Measurements from ENCODE around the gene CCDC120.

The CCDC120 gene

DNA sequence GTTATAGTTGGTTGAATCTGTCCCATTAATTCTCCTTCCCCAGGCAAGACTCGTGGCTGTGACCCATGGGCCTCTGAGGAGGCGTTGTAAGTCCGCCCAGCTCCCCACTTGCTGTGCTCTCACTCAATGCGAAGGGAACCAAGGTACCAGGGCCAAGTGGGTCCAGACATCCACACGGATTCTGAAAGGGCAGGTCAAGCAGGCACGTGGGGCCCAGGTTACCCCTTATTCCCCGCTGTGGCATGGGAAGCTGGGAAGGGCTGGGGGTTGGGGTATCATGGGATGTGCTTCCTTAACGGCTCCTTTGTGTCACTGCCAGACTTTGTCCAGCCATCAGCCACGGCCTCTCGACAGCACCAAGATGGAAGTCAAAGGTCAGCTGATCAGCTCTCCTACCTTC is 3.1 kb downstream of the CCDC120 start:
- no peak for DNase-seq

DNA sequence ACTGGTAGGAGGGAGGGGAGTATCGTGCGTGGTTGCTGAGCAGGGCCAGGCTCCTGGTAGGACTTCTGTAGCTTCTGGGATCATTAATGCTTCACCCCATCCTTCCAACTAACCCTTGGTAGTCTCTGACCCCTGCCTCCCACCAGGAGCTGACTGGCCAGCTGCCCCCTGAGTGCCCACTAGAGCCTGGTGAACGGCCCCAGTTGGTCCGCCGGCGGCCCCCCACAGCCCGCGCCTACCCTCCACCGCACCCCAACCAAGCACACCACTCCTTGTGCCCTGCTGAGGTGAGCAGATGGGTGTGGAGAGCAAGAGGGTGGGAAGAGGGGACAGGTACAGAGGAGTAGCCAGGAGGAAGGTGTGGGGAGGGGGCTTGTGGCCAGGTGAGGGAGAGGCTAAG is 4.9 kb downstream of the CCDC120 start:
- DNase-seq: no peak

DNA sequence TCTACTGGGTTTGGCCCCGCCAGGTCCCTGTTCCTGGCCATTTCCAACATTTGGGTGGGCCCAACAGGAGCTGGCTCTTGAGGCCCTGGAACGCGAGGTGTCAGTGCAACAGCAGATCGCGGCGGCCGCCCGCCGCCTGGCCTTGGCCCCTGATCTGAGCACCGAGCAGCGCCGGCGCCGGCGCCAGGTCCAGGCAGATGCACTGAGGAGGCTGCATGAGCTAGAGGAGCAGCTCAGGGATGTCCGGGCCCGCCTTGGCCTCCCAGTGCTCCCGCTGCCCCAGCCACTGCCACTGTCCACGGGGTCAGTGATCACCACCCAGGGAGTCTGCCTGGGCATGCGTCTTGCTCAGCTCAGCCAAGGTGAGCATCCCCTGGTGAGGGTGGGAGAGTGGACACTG is 5.5 kb downstream of the CCDC120 start:
- no peak for DNase-seq

GRCh38 chrX:49064735-49065134 is 5.9 kb downstream of the CCDC120 start:
- no peak for DNase-seq

DNA sequence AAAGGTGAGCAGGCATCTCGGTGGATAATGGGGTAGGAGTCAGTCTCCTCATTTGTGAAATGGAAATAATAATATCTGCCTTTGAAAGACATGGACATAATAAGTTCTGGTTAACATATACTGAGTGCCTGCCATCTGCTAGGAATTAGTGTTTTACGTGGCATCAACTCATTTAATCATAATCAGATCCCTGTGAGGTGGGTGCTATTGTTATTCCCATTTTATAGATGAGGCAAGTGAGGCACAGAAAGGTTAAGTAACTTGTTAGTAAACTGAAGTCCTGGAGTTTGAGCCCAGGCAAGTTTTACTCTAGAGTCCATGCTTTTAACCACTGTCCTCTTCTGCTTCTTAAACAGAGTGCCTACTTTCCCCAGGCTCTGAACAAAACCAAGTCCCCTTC is 7.5 kb downstream of the CCDC120 start:
- DNase-seq: no peak

GRCh38 chrX:49066690-49067089 is 7.9 kb downstream of the CCDC120 start:
- no peak for DNase-seq

- no peak for DNase-seq
These were observed 8.7 kb downstream of the CCDC120 start for GRCh38 chrX:49067285-49068120.

DNA sequence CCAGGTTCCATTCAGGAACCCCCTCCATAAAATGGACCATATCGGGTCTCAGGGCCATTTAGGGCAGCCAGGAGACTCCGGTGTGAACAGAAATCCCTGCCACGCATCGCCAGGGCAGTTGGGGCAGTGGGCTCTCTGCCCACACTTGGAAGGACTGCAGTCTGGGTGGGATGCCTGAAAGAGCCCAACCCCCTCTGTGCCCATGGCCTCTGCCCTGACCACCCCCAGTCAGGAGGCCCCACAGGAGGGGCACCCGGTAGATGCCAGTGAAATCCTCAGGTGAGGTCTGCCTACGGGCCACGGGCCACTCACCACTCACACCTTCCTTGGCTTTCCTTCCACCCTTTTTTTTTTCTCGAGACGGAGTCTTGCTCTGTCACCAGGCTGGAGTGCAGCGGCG is 10.2 kb downstream of the CCDC120 start:
- DNase-seq: no peak

DNA sequence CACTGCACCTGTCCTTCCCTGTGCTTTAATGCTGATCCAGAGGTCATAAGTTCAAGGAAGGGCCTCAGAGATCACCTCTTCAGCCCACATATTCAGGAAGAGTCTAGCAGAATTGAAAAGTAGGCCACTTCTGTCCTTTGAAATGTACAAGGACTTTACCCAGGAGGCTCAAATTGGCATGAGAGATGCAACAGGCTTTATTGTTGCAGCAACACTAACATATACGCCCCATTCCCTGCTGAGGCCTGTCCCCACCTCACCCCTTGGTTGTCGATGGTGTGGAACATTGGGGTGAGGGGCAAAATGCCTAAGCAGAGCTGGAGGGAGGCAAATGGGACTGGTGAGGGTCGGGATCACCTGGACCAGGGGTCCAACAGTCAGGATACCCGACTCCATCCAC is 12.2 kb downstream of the CCDC120 start:
- DNase-seq: no peak

- DNase-seq: no peak
These were observed 13.3 kb downstream of the CCDC120 start for GRCh38 chrX:49071877-49072711.

DNA sequence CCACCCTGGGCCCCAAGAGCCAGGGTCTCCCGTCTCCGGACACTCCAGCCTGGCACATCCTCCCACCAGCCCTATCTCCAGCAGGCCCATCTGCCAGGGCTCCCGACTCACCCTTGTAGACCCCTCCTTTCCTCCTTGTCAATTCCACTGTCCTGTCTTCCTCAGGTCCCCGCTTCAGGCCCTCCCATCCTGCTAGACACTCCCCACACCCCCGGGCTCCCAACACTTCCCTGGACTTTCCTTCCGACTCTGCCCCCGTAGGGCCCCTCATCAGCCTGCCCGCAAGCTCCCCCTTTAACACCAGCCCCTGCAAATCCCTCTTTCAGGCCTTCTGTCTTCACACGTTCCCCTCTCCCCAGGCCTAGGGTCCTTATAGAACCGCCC is 13.9 kb downstream of the CCDC120 start:
- no peak for DNase-seq

DNA sequence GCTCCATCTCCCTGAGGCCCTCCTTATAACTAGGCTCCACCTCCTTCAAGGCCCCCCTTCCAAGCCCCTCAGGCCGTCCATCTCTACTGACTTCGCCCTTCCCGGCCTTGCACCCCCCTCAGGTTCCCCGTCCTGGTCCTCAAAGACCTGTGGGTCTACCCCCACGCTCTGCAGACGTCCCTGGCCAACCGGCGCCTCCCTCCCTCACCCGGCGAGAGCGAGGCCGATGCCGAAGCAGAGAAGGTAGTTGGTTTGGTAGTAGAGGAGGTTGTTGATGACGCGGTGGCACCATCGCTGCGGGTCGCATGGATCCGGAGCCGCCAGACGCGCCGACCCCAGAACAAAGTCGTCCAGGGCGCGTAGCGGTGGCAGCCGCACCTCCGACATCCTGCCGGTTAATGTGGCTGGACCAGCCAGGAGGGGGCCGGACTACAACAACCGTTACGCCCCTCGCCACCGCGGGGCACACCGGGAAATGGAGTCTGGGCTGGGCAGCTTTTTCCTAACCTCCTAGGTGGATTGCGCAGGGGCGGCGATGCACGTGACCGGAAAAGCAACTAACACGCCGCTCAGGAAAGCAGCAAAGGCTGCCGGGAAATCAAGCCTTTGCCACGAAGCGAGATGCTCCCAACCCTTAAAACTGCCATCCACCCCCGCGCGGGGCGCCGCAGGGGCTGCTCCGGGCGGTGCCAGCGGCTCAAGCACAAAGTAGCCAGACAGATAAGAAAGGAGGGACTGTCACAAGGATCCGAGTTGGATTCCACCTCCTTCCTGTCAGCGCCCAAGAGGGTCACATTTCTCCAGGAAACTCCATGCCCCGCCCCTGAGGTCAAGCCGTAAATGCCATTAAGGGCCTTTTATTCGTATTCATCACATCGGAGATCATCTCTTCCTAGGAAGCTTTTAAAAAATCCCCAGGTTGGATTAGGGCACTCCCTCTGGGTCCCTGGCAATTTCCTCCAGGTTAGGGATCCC is 15.1 kb downstream of the CCDC120 start, which contains the start of gene PRAF2:
Gene PRAF2 (minus strand): TSS at position 402 of the 975 bp plus-strand sequence. CDS start 15 bp downstream, at position 387.
- DNase-seq: peak; percentile 87

- no peak for DNase-seq
These were observed 16.5 kb downstream of the CCDC120 start for GRCh38 chrX:49075347-49075746.

- no peak for DNase-seq
These were observed 19.1 kb downstream of the CCDC120 start for GRCh38 chrX:49077941-49078340.

DNA sequence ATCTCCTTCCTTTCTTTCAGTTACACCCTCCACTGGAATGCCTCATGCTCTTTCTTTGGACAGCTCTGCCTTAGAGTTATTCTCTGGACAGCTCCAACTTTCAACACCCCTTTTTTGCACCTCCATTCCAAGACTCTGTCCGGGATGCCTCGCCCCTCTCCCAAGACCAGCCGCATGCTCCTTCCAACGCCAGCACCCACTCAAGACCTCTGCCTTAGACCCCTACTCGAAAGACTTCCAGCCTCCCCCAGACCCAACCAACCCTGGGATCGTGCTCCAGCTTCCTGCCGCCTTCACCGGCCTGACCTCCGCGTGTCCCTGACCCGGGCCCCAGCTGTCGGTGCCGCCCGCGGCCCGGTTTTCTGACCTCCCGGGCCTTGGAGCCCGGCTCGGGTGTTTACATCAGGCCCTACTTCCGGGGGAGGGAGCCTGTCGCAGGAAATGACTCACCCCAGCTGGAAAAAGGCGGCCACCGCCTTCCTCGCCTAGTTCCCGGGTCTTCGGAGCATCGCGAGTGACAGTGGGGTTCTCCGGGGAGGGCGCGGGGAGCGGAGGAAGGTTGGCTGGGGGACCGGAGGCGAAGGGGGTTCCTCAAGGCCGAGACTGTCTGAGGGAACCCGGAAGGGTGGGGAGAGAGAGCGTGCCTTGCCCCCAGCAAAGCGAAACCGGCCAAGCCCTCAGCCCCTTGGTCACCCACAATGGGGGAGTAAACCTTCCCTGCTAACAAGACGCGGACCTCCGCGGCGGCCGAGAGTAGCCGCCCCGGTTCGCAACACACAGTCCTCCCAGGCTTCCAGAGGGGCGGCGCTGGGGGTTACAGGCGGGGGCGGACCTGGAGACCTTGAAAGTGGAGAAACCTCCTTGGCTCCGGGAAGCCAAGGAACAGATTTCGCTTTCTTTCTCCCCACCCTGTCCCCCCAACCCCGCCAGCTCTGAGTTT is 21.0 kb downstream of the CCDC120 start, which contains the start of gene WDR45:
Gene WDR45 (minus strand): TSS at position 399 of the 940 bp plus-strand sequence. CDS start 1,792 bp downstream, outside the sequence.
- peak; percentile 40 for DNase-seq

- no peak for DNase-seq
These were observed 23.6 kb downstream of the CCDC120 start for GRCh38 chrX:49082271-49082871.

DNA sequence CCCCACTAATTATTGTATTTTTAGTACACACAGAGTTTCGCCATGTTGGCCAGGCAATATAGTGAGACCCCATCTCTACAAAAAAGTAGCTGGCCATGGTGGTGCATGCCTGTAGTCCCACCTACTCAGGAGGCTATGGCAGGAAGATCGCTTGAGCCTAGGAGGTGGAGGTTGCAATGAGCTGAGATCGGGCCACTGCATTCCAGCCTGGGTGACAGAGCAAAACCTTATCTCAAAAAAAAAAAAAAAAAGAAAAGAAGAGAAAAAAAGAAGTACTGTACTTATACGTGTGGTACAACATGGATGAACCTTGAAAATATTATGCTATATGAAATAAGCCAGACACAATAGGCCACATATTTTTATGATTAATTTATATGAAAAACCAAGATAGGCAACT is 30.8 kb downstream of the CCDC120 start:
- DNase-seq: no peak

- no peak for DNase-seq
These were observed 37.6 kb downstream of the CCDC120 start for GRCh38 chrX:49096419-49096818.

DNA sequence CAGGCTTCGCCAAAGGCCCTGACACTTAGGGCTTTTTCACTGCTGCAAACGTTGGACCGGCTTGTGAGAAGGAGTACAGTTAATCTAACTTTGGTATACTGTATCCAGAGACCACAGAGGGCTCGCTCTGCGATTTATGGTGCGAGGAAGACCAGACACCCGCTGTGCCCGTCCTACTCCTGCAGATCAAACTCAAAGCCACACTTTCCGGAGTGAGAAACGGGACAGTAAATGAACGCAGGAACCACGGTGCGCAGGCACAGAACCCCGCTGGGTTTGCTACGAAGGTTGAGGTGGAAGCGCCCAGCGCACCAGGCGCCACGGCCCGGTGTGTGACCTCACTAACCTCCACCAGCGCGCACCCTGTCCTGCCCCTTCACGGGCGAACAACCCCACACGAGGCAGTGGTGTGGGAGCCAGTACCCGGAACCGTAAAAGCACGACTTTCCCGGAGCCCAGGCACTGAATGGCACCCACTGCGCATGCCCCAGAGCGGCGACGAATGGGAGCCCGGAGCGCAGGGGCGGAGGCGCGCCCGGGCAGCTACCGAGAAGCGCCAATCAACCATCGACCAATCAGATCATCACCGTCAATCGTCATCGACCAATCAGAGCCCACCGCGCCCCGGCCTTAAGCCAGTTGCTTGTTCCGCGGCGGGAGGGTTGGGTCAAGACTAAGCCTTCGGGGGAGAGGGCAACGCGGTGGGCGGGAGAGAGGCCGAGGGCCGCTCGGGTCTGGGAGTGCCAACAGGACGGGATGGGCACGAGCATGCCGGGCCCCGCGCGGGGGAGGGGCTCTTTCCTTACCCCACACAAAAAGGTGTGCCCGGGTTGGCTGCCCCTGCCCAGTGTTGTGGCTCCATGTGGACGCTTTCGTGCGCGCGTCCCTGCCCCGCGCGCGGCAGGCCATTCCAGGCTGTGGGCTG is 42.2 kb downstream of the CCDC120 start:
- DNase-seq: peak; percentile 89

DNA sequence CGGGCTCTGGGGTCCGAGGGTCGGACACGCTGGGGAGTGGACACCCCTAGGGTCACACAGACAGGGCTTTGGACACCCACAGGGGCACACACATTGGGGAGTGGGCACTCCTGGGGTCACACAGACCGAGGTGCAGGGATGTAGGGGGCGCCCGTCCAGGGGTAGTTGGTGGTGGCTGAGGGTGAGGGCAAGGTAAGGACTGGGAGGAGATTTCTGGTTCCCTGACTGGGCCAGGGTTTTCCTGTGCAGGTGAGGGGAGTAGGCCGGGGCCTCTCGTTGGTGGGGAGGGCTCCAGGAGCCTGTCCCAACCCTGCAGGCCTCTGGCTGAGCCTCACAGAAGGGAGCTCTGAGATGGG is 42.8 kb downstream of the CCDC120 start:
- DNase-seq: no peak
